ENCODE results near the gene NPBWR2.
"Not testable (repeated sequence)": the region's sequence is repeated elsewhere in the genome, so short reads cannot be mapped to it uniquely, and the experiment has no call there.

Gene NPBWR2

DNA sequence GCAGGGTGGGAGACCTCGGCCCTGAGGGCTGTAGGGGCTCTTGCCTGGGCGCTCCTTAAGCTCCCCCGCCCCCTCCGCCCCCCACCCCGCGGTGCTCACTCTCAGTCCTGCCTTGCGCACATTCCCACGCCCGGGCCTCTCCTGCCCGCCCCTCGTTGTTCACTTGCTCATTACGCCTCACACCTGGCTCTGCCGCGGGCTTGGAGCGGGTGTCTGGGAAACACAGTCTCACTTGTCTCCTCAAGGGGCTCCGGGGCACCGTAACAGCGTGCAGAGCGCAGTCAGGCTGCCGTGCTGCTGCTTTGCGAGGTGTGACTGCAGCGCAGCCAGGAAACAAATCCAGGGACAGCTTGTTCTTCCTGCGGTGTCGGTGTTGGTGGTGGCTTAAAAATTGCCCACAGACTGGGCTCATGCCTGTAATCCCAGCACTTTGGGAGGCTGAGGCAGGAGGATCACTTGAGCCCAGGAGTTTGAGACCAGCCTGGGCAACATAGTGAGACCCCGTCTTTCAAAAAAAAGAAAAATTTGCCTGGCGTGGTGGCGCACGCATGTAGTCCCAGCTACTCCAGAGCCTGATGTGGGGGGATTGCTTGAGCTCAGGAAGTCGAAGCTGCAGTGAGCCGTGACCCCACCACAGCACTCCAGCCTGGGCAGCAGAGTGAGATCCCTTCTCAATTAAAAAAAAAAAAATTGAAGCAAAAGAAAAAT, 4.6 kb downstream of the NPBWR2 start:
- no peak for DNase-seq

GRCh38 chr20:64101731-64102621, 5.4 kb downstream of the NPBWR2 start:
- no peak for DNase-seq

GRCh38 chr20:64100946-64101688, 6.2 kb downstream of the NPBWR2 start:
- DNase-seq, result no peak

- DNase-seq, result no peak
These were observed 6.8 kb downstream of the NPBWR2 start for GRCh38 chr20:64100566-64100888.

DNA sequence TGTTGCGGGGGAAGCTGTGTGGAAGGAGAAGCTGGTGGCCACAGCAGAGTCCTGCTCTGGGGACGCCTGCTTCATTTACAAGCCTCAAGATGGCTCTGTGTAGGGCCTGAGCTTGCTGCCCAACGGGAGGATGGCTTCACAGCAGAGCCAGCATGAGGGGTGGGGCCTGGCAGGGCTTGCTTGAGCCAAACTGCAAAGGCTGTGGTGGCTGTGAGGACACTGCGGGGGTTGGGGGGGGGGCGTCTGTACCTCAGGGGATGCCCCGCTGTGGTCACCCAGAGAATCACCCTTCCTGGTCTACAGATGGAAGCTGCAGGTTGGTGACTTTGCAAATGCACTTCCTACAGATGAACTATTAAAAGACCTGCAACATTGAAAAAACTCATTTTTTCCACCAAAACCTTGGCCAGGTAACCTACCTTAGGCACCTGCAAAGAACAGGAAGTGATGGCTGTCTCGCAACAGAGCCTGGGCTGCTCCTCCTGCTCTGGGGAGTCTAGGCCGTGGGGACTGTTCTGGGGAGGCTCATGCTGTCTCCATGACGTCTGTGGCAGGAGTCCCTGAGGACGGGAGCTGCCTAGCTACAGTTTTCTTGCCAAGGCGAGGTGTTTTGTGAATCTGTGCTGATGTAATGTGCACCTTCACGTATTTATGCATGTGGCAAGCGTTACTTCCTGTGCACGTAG, 7.3 kb downstream of the NPBWR2 start:
- DNase-seq, result no peak

DNA sequence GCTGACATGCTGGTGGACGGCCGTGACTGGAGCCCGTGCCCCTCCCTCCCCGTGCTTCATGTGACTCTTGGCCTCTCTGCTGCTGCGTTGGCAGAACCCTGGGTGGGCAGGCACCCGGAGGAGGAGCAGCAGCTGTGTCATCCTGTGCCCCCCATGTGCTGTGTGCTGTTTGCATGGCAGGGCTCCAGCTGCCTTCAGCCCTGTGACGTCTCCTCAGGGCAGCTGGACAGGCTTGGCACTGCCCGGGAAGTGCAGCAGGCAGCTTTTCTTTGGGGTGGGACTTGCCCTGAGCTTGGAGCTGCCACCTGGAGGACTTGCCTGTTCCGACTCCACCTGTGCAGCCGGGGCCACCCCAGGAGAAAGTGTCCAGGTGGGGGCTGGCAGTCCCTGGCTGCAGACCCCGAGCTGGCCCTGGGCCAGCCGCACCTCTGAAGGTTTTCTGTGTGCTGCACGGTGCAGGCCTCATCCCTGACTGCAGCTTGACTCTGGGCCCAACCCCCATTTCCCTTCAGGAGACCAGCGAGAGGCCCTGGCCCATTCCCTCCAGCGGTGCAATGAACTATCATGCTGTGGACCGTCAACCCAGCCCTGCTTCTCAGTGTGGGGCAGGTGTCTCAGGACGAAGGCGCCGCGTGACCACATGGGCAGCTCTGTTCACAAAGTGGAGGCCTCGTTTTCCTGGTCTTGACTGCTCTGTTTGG, 8.1 kb downstream of the NPBWR2 start:
- DNase-seq, result no peak

DNA sequence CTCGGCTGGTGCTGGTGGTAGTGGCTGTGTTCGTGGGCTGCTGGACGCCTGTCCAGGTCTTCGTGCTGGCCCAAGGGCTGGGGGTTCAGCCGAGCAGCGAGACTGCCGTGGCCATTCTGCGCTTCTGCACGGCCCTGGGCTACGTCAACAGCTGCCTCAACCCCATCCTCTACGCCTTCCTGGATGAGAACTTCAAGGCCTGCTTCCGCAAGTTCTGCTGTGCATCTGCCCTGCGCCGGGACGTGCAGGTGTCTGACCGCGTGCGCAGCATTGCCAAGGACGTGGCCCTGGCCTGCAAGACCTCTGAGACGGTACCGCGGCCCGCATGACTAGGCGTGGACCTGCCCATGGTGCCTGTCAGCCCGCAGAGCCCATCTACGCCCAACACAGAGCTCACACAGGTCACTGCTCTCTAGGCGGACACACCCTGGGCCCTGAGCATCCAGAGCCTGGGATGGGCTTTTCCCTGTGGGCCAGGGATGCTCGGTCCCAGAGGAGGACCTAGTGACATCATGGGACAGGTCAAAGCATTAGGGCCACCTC, 8.8 kb downstream of the NPBWR2 start:
- DNase-seq, result no peak

DNA sequence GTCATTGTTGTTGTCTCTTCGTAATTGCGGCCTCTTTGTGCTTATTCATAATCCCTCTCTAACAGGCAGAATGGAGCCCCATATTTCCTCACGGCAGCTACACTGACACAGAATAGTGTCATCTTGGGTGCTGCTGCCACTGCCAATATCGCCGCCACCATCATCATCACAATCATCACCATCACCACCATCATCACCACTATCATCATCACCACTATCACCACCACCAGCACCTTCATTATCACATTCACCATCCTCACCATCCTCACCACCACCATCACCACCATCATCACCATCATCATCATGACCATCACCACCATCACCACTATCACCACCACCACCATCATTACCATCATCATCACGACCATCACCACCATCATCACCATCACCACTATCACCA, 10.8 kb downstream of the NPBWR2 start:
- DNase-seq, result no peak

GRCh38 chr20:64095927-64096326, 11.4 kb downstream of the NPBWR2 start:
- no peak for DNase-seq

GRCh38 chr20:64095455-64095854, 11.9 kb downstream of the NPBWR2 start:
- no peak for DNase-seq

- no peak for DNase-seq
These were observed 14.3 kb downstream of the NPBWR2 start for GRCh38 chr20:64093013-64093503.

DNA sequence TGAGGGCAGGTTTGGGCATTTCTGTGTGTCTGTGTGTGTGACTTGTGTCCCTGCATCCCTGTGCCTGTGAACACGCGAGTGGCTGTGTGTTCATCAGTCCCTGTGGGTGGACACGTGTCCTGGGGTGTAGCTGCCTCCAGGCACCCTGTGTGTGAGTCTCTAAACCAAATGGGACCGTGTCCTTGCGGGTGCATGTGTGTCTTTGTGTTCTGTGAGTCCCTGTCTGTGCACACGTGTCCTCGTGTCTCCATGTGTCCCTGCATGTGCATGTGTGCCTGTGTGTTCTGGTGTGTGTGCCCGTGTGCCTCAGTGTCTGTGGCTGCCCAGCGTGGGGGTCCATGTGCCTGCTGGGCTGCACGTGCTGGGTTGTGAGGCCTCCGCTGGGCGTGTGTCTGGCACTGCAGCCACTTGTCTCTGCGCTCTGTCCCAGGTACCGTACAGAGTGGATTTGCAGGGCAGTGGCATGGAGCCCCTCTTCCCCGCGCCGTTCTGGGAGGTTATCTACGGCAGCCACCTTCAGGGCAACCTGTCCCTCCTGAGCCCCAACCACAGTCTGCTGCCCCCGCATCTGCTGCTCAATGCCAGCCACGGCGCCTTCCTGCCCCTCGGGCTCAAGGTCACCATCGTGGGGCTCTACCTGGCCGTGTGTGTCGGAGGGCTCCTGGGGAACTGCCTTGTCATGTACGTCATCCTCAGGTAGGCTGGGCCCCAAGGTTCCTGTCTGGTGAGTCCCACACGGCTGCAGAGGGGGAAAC, 14.9 kb downstream of the NPBWR2 start:
- DNase-seq, result no peak

DNA sequence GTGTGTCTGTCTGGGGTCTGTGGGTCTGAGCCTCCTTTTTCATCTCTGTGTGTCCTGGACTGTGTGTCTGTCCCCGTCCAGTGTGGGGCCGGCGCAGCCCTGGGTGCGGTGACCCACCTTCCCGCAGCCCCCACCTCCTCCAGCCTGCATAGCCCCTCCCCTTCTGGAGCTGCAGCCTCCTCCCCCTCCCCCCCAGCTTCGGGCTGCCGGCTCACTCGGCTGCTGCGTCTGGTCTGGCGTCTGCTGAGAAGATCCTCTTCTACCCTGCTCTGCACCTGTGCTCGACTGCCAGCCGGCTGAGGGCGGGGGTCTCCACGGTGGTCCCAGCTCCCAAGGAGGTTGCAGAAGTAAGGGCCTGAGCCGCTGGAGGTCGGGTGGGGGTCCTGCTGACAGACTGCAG, 15.6 kb downstream of the NPBWR2 start:
- DNase-seq, result no peak

GRCh38 chr20:64091340-64091739, 16.0 kb downstream of the NPBWR2 start:
- no peak for DNase-seq

DNA sequence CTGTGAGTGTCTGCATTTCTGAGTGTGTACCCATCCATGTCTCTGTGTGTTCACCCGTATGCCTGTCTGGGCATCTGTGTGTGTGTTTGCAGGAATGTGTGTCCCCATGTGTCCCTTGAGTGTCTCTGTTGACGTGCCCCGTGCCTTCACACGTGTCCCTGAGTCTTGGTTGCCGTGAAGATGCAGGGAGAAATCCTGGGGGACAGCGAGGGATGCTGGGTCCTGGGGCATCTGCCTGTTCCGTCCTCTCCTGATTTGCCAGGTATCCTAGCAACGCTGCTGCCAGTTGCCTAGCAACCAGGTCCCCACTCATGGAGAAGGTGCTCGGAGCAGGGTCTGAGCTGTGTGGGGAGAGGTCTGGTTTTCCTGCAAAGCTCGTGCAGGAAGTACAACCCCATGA, 17.2 kb downstream of the NPBWR2 start:
- no peak for DNase-seq

- not testable (repeated sequence) for DNase-seq
These were observed 18.8 kb downstream of the NPBWR2 start for GRCh38 chr20:64088586-64088985.

DNA sequence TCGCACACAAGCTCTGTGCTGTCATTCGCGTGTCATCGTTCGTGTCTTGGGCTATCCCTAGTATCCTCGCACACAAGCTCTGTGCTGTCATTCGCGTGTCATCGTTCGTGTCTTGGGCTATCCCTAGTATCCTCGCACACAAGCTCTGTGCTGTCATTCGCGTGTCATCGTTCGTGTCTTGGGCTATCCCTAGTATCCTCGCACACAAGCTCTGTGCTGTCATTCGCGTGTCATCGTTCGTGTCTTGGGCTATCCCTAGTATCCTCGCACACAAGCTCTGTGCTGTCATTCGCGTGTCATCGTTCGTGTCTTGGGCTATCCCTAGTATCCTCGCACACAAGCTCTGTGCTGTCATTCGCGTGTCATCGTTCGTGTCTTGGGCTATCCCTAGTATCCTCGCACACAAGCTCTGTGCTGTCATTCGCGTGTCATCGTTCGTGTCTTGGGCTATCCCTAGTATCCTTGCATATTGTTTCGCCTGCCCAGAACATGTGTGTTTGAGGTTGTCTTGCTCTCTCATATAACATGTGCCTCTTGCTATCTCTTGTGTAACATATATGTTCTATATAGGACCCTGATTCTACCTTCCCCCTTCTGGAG, 20.0 kb downstream of the NPBWR2 start:
- DNase-seq, result not testable (repeated sequence)

DNA sequence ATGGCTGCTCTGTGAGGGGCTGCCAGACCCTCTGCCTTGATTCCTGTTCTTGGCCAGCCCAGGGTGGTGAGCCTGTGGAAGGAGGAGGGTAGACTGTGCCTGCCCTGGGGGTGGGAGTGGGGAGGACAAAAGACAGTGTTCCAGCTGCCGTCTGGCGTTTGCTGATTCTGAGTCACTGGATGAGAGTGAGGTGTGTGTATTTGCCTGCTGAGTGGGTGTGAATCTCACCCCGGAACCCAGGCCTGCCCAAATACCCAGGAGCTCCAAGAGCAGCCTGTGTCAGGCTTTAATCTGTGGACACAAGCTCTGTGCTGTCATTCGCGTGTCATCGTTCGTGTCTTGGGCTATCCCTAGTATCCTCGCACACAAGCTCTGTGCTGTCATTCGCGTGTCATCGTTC, 20.6 kb downstream of the NPBWR2 start:
- no peak for DNase-seq

- DNase-seq, result no peak
These were observed 22.6 kb downstream of the NPBWR2 start for GRCh38 chr20:64084685-64085152.

GRCh38 chr20:64083804-64084684, 23.3 kb downstream of the NPBWR2 start, which contains the start of gene LKAAEAR1:
Gene LKAAEAR1 (minus strand): TSS chr20:64084398. CDS start chr20:64084219, 179 bp downstream.
- no peak for DNase-seq
